ENCODE measurements around the gene POU3F3.

The POU3F3 gene

DNA sequence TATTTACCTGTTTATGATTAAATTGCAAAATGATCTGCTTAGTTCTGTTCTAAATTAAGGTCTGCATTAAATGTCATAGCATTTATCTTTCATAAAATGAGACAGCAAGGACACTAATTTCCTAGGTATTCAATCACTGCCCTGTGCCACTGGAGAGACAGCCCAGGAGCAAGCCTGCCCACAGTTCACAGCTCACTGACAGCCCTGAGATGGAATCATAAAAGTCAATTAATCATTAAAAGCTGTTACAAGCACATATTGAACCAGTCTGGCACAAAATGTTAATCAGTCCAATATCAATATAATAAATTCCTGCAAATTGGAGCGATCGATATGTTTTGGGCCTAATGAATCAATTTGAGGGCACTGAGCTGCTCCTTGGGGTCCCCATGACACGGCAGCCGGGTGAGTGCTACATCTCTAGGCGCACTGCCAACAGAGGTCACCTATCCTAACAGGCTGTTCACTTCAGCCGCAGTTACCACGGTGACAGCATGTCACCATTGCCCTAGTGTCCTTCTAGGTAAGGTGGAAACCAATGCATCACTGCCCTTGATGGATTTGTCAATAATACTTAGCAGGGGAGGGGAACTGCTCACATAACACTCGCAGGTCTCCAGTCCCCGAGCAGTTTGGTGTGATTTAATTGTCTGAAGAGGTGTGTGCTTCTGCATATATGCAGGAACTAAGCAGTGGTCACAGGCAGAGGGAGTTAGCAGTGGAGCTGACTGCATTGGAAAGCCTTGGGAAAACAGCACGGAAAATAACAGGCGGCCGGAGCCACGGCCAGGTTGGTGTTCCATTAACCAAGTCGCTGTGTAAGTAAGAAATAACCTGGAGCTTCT lies 47.3 kb downstream of the POU3F3 start:
- no peaks in the 10 kb centered on the region for H3K79me2 ChIP-seq (ENCODE audit: control insufficient read depth, low read length)
- no peaks in the 10 kb centered on the region for H3K4me1 ChIP-seq (ENCODE audit: control insufficient read depth, low read length)
- no peak for TF ChIP-seq EZH2phosphoT487 (IDR thresholded peaks at IDR 0.05; ENCODE audit: borderline replicate concordance, low read length)
- no peak for TF ChIP-seq CTCF (IDR thresholded peaks at IDR 0.05; ENCODE audit: low read depth, low read length, poor library complexity, severe bottlenecking)
- H3K27ac ChIP-seq (ENCODE audit: low read depth, low read length): no peak overlapping the region
- H3F3A ChIP-seq (ENCODE audit: control insufficient read depth, insufficient read depth): no peaks in the 10 kb centered on the region
- H3K9me2 ChIP-seq (replicated peaks; ENCODE audit: control insufficient read depth, low read length): no peaks in the 10 kb centered on the region
- no peak overlapping the region for H3K4me3 ChIP-seq (ENCODE audit: low read length)
- H3K4me2 ChIP-seq (ENCODE audit: low read length): no peak overlapping the region
- H3K36me3 ChIP-seq (ENCODE audit: control insufficient read depth, low read length): no peaks in the 10 kb centered on the region
- H4K20me1 ChIP-seq (ENCODE audit: control insufficient read depth, insufficient read depth, low read depth, low read length): no peaks in the 10 kb centered on the region
- no peaks in the 10 kb centered on the region for H3K9me3 ChIP-seq (ENCODE audit: control insufficient read depth, insufficient read depth, low read length)
- H3K27me3 ChIP-seq (ENCODE audit: control insufficient read depth, low read length): no peaks in the 10 kb centered on the region

DNA sequence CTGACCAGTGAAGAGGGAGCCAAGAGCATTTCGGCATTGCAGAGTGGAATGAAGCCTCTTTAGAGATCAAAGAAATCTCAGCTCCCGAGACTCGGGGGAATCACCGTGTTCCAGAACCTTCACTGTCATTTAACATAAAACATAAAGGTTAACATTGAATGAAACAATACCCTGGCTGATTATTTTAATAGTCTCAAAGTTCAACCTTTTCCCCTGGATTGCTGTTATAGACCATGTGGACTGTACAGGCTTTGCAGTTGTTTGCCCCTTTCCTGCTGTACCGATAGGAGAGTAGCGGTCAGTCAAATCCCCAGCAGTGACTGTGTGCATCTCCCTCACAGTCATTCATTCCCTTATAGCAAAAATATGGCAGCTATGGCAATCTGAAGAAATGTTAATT lies 48.4 kb downstream of the POU3F3 start:
- Histone ChIP-seq H3K4me3 (ENCODE audit: low read length) (no peak overlapping the region), H3K9me2 (replicated peaks; ENCODE audit: control insufficient read depth, low read length) (no peaks in the 10 kb centered on the region), H3K4me1 (ENCODE audit: control insufficient read depth, low read length) (no peaks in the 10 kb centered on the region), H3K27me3 (ENCODE audit: control insufficient read depth, low read length) (no peaks in the 10 kb centered on the region), H3F3A (ENCODE audit: control insufficient read depth, insufficient read depth) (no peaks in the 10 kb centered on the region), H3K79me2 (ENCODE audit: control insufficient read depth, low read length) (no peaks in the 10 kb centered on the region), H3K36me3 (ENCODE audit: control insufficient read depth, low read length) (no peaks in the 10 kb centered on the region), H3K27ac (ENCODE audit: low read depth, low read length) (no peak overlapping the region), H4K20me1 (ENCODE audit: control insufficient read depth, insufficient read depth, low read depth, low read length) (no peaks in the 10 kb centered on the region), H3K9me3 (ENCODE audit: control insufficient read depth, insufficient read depth, low read length) (no peaks in the 10 kb centered on the region), H3K4me2 (ENCODE audit: low read length) (no peak overlapping the region)
- TF ChIP-seq CTCF (IDR thresholded peaks at IDR 0.05; ENCODE audit: low read depth, low read length, poor library complexity, severe bottlenecking): no peak
- TF ChIP-seq EZH2phosphoT487 (IDR thresholded peaks at IDR 0.05; ENCODE audit: borderline replicate concordance, low read length): no peak
